Vagina (tissue), 2 donors: ENCODE data around the gene MOB1A.

Experiments used
- POLR2AphosphoS5 ChIP-seq, 2 donors: sonication (generic); formaldehyde crosslinking; IDR thresholded peaks; one replicate each; pipeline ENCODE4 v1.9.0; 2017; ENCODE audit warnings: antibody characterized with exemption in 2 of 2, mild to moderate bottlenecking in 2 of 2, low read depth in 1 of 2; ENCODE audit not compliant: insufficient read depth in 1 of 2
- TF ChIP-seq, protein P1 (sequence below), 3 experiments: fragments of 450-650 bp in 2 of 3; fragments of 200-600 bp in 1 of 3; sonication (generic) in 1 of 3; IDR thresholded peaks; one replicate each; pipeline ENCODE4 v1.5.1; 2017 to 2019; ENCODE audit warnings: antibody characterized with exemption in 3 of 3, mild to moderate bottlenecking in 2 of 3, moderate library complexity in 2 of 3

DNA sequence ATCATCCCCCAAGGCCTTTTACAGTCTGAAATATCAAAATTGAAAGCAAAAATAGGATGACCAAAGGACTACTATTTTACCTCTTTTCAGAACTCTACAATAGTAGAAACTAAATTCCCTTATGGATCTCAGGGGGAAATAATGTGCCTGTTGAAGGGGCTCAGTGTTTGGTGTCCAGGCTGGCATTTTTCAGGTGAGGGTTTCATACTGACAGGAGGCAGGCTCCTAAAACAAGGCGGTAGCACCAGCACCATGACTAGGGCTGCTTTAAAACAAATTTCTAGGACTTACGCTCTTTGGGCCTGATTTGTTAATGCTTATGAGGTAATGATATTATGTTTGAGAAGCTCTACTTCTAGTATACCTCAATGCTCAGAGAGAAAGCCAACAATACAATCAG is 25.7 kb downstream of the MOB1A start:
- TF ChIP-seq, protein P1, sequence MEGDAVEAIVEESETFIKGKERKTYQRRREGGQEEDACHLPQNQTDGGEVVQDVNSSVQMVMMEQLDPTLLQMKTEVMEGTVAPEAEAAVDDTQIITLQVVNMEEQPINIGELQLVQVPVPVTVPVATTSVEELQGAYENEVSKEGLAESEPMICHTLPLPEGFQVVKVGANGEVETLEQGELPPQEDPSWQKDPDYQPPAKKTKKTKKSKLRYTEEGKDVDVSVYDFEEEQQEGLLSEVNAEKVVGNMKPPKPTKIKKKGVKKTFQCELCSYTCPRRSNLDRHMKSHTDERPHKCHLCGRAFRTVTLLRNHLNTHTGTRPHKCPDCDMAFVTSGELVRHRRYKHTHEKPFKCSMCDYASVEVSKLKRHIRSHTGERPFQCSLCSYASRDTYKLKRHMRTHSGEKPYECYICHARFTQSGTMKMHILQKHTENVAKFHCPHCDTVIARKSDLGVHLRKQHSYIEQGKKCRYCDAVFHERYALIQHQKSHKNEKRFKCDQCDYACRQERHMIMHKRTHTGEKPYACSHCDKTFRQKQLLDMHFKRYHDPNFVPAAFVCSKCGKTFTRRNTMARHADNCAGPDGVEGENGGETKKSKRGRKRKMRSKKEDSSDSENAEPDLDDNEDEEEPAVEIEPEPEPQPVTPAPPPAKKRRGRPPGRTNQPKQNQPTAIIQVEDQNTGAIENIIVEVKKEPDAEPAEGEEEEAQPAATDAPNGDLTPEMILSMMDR (IDR thresholded peaks at IDR 0.05) = no peak
- no peak for TF ChIP-seq POLR2AphosphoS5 (IDR thresholded peaks at IDR 0.05; ENCODE audit: insufficient read depth in 1 of 2, low read depth in 1 of 2)
